Adrenal gland (tissue), 12 donors: ENCODE measurements around the gene ARMH3. TPM values are rescaled to one million over a fixed set of nuclear protein-coding genes. Genes with fewer than 3 reads are reported as not detected.

ENCODE experiments used
- DNase-seq, 7 donors: peaks; one replicate each; pipeline ENCODE4 v3.0.0-alpha.2; 2019 to 2020
- H3K27ac ChIP-seq, 5 donors: fragments of 200-600 bp; sonication (generic) in 4 of 5; 1 replicate in 3 of 5; 2 replicates in 2 of 5; pipeline versions ENCODE4 v1.5.1 to v1.8.0; 2016 to 2020; ENCODE audit warnings: mild to moderate bottlenecking in 1 of 5
- H3K27me3 ChIP-seq: fragments of 200-600 bp; 2 replicates; pipeline ENCODE4 v1.8.0; 2021
- H3K36me3 ChIP-seq, 2 donors: fragments of 200-600 bp; replicated peaks in 1 of 2; 1 replicate in 1 of 2; 2 replicates in 1 of 2; pipeline versions ENCODE4 v1.5.1 to v1.8.0; 2018 to 2022
- H3K4me1 ChIP-seq, 2 donors: fragments of 200-600 bp; replicated peaks in 1 of 2; 1 replicate in 1 of 2; 2 replicates in 1 of 2; pipeline versions ENCODE4 v1.5.1 to v1.8.0; 2018 to 2021
- H3K4me3 ChIP-seq, 4 donors: fragments of 200-600 bp; sonication (generic) in 3 of 4; one replicate each; pipeline ENCODE4 v1.5.1; 2016 to 2018
- H3K9me3 ChIP-seq, 3 donors: fragments of 200-600 bp; sonication (generic) in 1 of 3; replicated peaks in 1 of 3; 1 replicate in 2 of 3; 2 replicates in 1 of 3; pipeline versions ENCODE4 v1.5.1 to v1.8.0; 2016 to 2021
- CTCF ChIP-seq, 6 experiments: fragments of 450-650 bp in 4 of 6; fragments of 200-600 bp in 2 of 6; sonication (generic) in 1 of 6; IDR thresholded peaks; 1 replicate in 5 of 6; 2 replicates in 1 of 6; pipeline versions ENCODE4 v1.5.1 to v1.8.0; 2016 to 2021; ENCODE audit warnings: antibody characterized with exemption in 6 of 6, mild to moderate bottlenecking in 2 of 6, moderate library complexity in 1 of 6
- POLR2A ChIP-seq, 2 donors: fragments of 450-650 bp; IDR thresholded peaks; one replicate each; pipeline ENCODE4 v1.6.1; 2017; ENCODE audit warnings: antibody characterized with exemption in 2 of 2, mild to moderate bottlenecking in 2 of 2, moderate library complexity in 1 of 2
- WGBS, 4 donors: extraction: QIAGEN DNeasy Blood & Tissue Kit in 2 of 4; methylation state at CpG; one replicate each; pipeline versions ENCODE4 v1.1.5 to v1.1.7; 2013 to 2017; 5-methylcytosine and 5-hydroxymethylcytosine counted together
- intact Hi-C, 2 donors: fragments of 100-400 bp; cut with DNase I; formaldehyde crosslinking; loops; one replicate each; pipeline versions ENCODE4 v1.14.1 to v1.15.0; 2022 to 2023
- polyA plus RNA-seq, 3 donors: library from polyadenylated mRNA; stranded (reverse); fragments of 200-250 nt in 2 of 3; fragments of 350-450 nt in 1 of 3; fragmentation: Illumina TruSeq in 1 of 3; extraction: RNeasy Lipid Tissue Mini Kit (QIAGEN cat#74804) in 1 of 3; gene quantifications; one replicate each; pipeline ENCODE4 v1.2.3, GENCODE V29; 2013 to 2014
- total RNA-seq, 9 donors: library from RNA; depleted of rRNA in 4 of 9; stranded (reverse); fragments of >200 nt in 4 of 9; fragments of 120-200 nt in 1 of 9; fragmentation: NEBNext Ultra II Directional in 1 of 9; extraction: Animal tissue kit (Norgen Biotek cat#: 25700) in 1 of 9; gene quantifications; one replicate each; pipeline versions ENCODE4 v1.1.0 to v1.2.4, GENCODE V29; 2013 to 2023
- donor health status: healthy with polysubstance abuse.
- donor health status: Bipolar disorder and iron deficiency.
- donor health status: DM: yes; HTN: yes; CAD: no.
- donor health status: DM: no; HTN: no; CAD: no.
- donor health status: DM: no; HTN: no; CAD: no.
- donor health status: DM: yes; HTN: yes; CAD: no.

Gene ARMH3
- total and polyA plus RNA-seq, 12 donors, result 12.6 to 29.7 (median 17.4) TPM

- intact Hi-C loops, result loop anchor here in 1 of 2 donors (10.0 kb wide), 1 partner anchor 230 kb away; the partner anchor contains the start of gene HPS6
- DNase-seq, result peak in 2 of 7 donors; percentile 23 to 54
- no peaks in the 10 kb centered on the region for H3K36me3 ChIP-seq
- H3K4me1 ChIP-seq, result peaks cover 14 to 23% of the 10 kb centered on the region in 2 donors
- H3K4me3 ChIP-seq, result no peak overlapping the region
- no peaks in the 10 kb centered on the region for H3K27me3 ChIP-seq
- no peak overlapping the region for H3K27ac ChIP-seq
- TF ChIP-seq POLR2A (IDR thresholded peaks at IDR 0.05), result no peak
- TF ChIP-seq CTCF (IDR thresholded peaks at IDR 0.05), result no peak
- no peaks in the 10 kb centered on the region for H3K9me3 ChIP-seq
- WGBS, 4 donors, result 73 to 79% (median 76%) methylated on average over 8 of the region's 8 CpGs
Observed at GRCh38 chr10:101834341-101834740, 221.6 kb downstream of the ARMH3 start.

GRCh38 chr10:101833466-101833865 is 222.5 kb downstream of the ARMH3 start:
- H3K4me1 ChIP-seq, result peaks cover 14 to 23% of the 10 kb centered on the region in 2 donors
- H3K27ac ChIP-seq, result no peak overlapping the region
- H3K36me3 ChIP-seq, result no peaks in the 10 kb centered on the region
- no peaks in the 10 kb centered on the region for H3K27me3 ChIP-seq
- peak in 1 of 7 donors; percentile 11 for DNase-seq
- intact Hi-C loops, result loop anchor here in 1 of 2 donors (10.0 kb wide), 1 partner anchor 231 kb away; the partner anchor contains the start of gene HPS6
- WGBS, 4 donors, result 73 to 93% (median 83%) methylated on average over 1 of the region's 1 CpG
- H3K4me3 ChIP-seq, result no peak overlapping the region
- no peak for TF ChIP-seq CTCF (IDR thresholded peaks at IDR 0.05)
- TF ChIP-seq POLR2A (IDR thresholded peaks at IDR 0.05), result no peak
- H3K9me3 ChIP-seq, result no peaks in the 10 kb centered on the region

GRCh38 chr10:101832325-101832771 is 223.6 kb downstream of the ARMH3 start:
- intact Hi-C loops, result loop anchor here in 1 of 2 donors (10.0 kb wide), 1 partner anchor 232 kb away; the partner anchor contains the start of gene HPS6
- H3K9me3 ChIP-seq, result no peaks in the 10 kb centered on the region
- no peaks in the 10 kb centered on the region for H3K36me3 ChIP-seq
- no peak overlapping the region for H3K27ac ChIP-seq
- peak in 1 of 7 donors; percentile 15 for DNase-seq
- 68 to 83% (median 71%) methylated on average over 2 to 4 of the region's 4 CpGs for WGBS, 4 donors
- H3K27me3 ChIP-seq, result no peaks in the 10 kb centered on the region
- no peak overlapping the region for H3K4me3 ChIP-seq
- TF ChIP-seq POLR2A (IDR thresholded peaks at IDR 0.05), result no peak
- TF ChIP-seq CTCF (IDR thresholded peaks at IDR 0.05), result no peak
- peaks cover 14 to 17% of the 10 kb centered on the region in 2 donors for H3K4me1 ChIP-seq

- intact Hi-C loops, result loop anchor here in 1 of 2 donors (10.0 kb wide), 1 partner anchor 234 kb away; the partner anchor contains the start of gene HPS6
- TF ChIP-seq CTCF (IDR thresholded peaks at IDR 0.05) (no peak), POLR2A (IDR thresholded peaks at IDR 0.05) (no peak)
- peak overlapping the region in 1 of 4 donors; percentile 66 for H3K4me3 ChIP-seq
- H3K4me1 ChIP-seq, result peaks cover 14 to 17% of the 10 kb centered on the region in 2 donors
- peak overlapping the region in 3 of 5 donors; percentile 35 to 91 (median 72) for H3K27ac ChIP-seq
- no peaks in the 10 kb centered on the region for H3K9me3 ChIP-seq
- no peaks in the 10 kb centered on the region for H3K36me3 ChIP-seq
- H3K27me3 ChIP-seq, result no peaks in the 10 kb centered on the region
- 42 to 51% (median 45%) methylated on average over 9 of the region's 9 CpGs for WGBS, 4 donors
- DNase-seq, result peak in 1 of 7 donors; percentile 22
Observed at GRCh38 chr10:101831169-101831811, 224.7 kb downstream of the ARMH3 start.
